Panc1 (cell line): ENCODE data around the gene A4GNT. TPM values are rescaled to one million over a fixed set of nuclear protein-coding genes. Genes with fewer than 3 reads are reported as not detected.
A peak's percentile ranks its signal among the peaks of the same experiment; 100 is the strongest.

ENCODE experiments used
- ATAC-seq: fragments of 200-7000 bp; cut with Tn5 transposase; 2 replicates; pipeline ENCODE4 v1.9.1; 2020; ENCODE audit warnings: mild to moderate bottlenecking, moderate library complexity
- BruUV-seq: library from RNA; stranded (reverse); fragments of 400-500 nt; replicated peaks from 2 replicates; lab custom pipeline; 2021; lab: Mats Ljungman, UMichigan
- CTCF ChIA-PET: fragments of 300-600 bp; sonication (Branson Sonifier 250); formaldehyde crosslinking; loops from one replicate; lab custom pipeline; 2022; ENCODE audit warnings: antibody characterized with exemption; lab: Charles Lee
- POLR2A ChIA-PET: fragments of 300-600 bp; sonication (Branson Sonifier 250); formaldehyde crosslinking; loops from one replicate; lab custom pipeline; 2022; ENCODE audit warnings: antibody characterized with exemption; lab: Charles Lee
- DNase-seq: peaks from one replicate; pipeline ENCODE4 v3.0.0-alpha.2; 2010; ENCODE audit warnings: low read depth, low spot score
- H3K27ac ChIP-seq: 2 replicates; pipeline ENCODE4 v1.5.1; 2011; ENCODE audit warnings: mild to moderate bottlenecking, low read length, inconsistent platforms
- H3K27me3 ChIP-seq: fragments of 200-500 bp; sonication (Bioruptor generic); 2 replicates; pipeline ENCODE4 v1.6.0; 2014; ENCODE audit warnings: low read length, inconsistent platforms; ENCODE audit not compliant: control insufficient read depth, insufficient read depth
- H3K36me3 ChIP-seq: fragments of 200-500 bp; sonication (Bioruptor generic); 2 replicates; pipeline ENCODE4 v1.5.1; 2014; ENCODE audit warnings: inconsistent platforms, mild to moderate bottlenecking, low read length, moderate library complexity; ENCODE audit not compliant: control insufficient read depth, insufficient read depth
- H3K4me1 ChIP-seq: 2 replicates; pipeline ENCODE4 v1.5.1; 2011; ENCODE audit warnings: inconsistent platforms, mild to moderate bottlenecking, low read length, moderate library complexity; ENCODE audit not compliant: control insufficient read depth, insufficient read depth
- H3K4me3 ChIP-seq, 2 experiments: 2 replicates each; pipeline ENCODE4 v1.5.1; 2011 to 2012; ENCODE audit warnings: low read depth in 2 of 2, low read length in 2 of 2, mild to moderate bottlenecking in 2 of 2, inconsistent platforms in 1 of 2, moderate library complexity in 1 of 2
- H3K9me3 ChIP-seq: fragments of 200-500 bp; sonication (Bioruptor generic); 2 replicates; pipeline ENCODE4 v1.5.1; 2014; ENCODE audit warnings: low read depth, mild to moderate bottlenecking, inconsistent platforms, low read length, moderate library complexity; ENCODE audit not compliant: control insufficient read depth, insufficient read depth
- POLR2AphosphoS5 ChIP-seq: IDR thresholded peaks from 2 replicates; pipeline ENCODE4 v1.6.1; 2012; ENCODE audit warnings: mild to moderate bottlenecking, low read depth, low read length, moderate library complexity
- SIN3A ChIP-seq: IDR thresholded peaks from 2 replicates; pipeline ENCODE4 v1.6.1; 2012; ENCODE audit warnings: low read depth, mild to moderate bottlenecking, low read length, moderate library complexity, borderline replicate concordance; ENCODE audit not compliant: insufficient read depth
- TCF7L2 ChIP-seq: IDR thresholded peaks from 2 replicates; pipeline ENCODE4 v1.6.1; 2011; ENCODE audit warnings: mild to moderate bottlenecking, low read depth, low read length, inconsistent platforms
- in situ Hi-C: cut with HindIII; loops from 2 replicates; pipeline ENCODE4 v1.10.0; 2016; ENCODE audit warnings: low sequenced_read_pairs, low pct_unique_long_range_greater_than_20kb
- intact Hi-C: fragments of 100-400 bp; cut with micrococcal nuclease; formaldehyde crosslinking; loops from one replicate; pipeline ENCODE4 v1.10.0; 2022; ENCODE audit not compliant: unreplicated experiment
- total RNA-seq: library from RNA; stranded (reverse); gene quantifications from one replicate; pipeline ENCODE4 v1.2.1, GENCODE V29; 2021; ENCODE audit not compliant: unreplicated experiment
- TF ChIP-seq, protein P1 (sequence below): fragments of 450-650 bp; IDR thresholded peaks from 2 replicates; pipeline ENCODE4 v1.5.1; 2017; ENCODE audit warnings: mild to moderate bottlenecking
- TF ChIP-seq, protein P2 (sequence below), 2 experiments: IDR thresholded peaks; 2 replicates each; pipeline ENCODE4 v1.6.1; 2011 to 2012; ENCODE audit warnings: low read depth in 2 of 2, control low read depth in 1 of 2, low read length in 1 of 2, mild to moderate bottlenecking in 1 of 2, moderate library complexity in 1 of 2; ENCODE audit not compliant: insufficient read depth in 1 of 2

Gene A4GNT
- total RNA-seq, 1 experiment from 2014 or later = not detected

DNA sequence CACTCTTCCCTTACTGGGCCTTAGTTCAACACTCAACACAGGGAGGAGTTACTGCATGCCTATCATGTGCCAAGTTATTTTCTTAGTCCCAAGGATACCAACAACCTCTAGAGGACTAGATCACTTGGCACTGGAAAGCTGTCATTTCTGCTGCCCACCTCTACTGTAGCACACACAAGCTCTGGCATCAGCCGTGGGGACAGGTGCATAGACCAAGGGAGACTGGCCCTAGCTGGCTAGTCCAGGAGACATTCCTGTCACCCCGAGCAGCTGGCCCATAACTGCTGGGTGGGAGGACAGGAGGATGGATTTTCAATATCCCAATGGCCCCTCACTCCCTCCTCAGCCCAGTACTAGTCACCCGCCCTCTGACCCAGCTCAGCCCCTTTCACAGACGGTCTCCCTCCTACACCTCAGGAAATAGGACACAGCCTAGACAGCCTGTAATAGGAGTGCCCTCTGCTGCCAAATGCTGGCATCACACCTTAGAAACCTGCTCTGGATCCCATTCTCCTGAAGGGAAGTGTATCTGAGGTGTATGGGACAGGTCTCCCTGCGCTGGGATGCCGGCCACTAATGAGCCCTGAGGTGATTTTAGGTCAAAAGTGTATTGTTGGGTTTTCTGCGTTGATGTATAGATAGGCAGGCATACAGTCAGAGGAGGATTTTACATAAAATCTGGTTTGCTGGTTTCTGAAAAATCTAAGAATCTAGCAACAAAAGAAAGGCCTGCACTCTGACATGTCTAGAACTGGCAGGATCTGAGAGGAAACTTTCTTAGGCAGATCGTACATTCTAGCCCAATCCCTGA, 13.4 kb downstream of the A4GNT start:
- intact Hi-C loops (loop anchor here (1.0 kb wide), 1 partner anchor 51 kb away; no protein-coding TSS in a partner anchor), in situ Hi-C loops (no loop called here)
- Histone ChIP-seq H3K4me3 (no peak overlapping the region), H3K27ac (no peak overlapping the region), H3K27me3 (no peaks in the 10 kb centered on the region), H3K4me1 (peaks cover 9% of the 10 kb centered on the region), H3K9me3 (no peaks in the 10 kb centered on the region; the same call in 1 of the 2 replicates), H3K36me3 (no peaks in the 10 kb centered on the region; the same call in 1 of the 2 replicates)
- ChIA-PET CTCF (interaction anchor here (0.9 to 1.0 kb wide), 2 partner anchors 48 to 50 kb away, joined by 4 to 7 read pairs; no protein-coding TSS in a partner anchor), POLR2A (interaction anchor here (0.6 kb wide), 1 partner anchor 42 kb away, joined by 5 read pairs; no protein-coding TSS in a partner anchor)
- TF ChIP-seq, protein P1, sequence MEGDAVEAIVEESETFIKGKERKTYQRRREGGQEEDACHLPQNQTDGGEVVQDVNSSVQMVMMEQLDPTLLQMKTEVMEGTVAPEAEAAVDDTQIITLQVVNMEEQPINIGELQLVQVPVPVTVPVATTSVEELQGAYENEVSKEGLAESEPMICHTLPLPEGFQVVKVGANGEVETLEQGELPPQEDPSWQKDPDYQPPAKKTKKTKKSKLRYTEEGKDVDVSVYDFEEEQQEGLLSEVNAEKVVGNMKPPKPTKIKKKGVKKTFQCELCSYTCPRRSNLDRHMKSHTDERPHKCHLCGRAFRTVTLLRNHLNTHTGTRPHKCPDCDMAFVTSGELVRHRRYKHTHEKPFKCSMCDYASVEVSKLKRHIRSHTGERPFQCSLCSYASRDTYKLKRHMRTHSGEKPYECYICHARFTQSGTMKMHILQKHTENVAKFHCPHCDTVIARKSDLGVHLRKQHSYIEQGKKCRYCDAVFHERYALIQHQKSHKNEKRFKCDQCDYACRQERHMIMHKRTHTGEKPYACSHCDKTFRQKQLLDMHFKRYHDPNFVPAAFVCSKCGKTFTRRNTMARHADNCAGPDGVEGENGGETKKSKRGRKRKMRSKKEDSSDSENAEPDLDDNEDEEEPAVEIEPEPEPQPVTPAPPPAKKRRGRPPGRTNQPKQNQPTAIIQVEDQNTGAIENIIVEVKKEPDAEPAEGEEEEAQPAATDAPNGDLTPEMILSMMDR = peak; percentile 96
- no peak for TF ChIP-seq POLR2AphosphoS5
- TF ChIP-seq SIN3A = no peak
- TF ChIP-seq, protein P2, sequence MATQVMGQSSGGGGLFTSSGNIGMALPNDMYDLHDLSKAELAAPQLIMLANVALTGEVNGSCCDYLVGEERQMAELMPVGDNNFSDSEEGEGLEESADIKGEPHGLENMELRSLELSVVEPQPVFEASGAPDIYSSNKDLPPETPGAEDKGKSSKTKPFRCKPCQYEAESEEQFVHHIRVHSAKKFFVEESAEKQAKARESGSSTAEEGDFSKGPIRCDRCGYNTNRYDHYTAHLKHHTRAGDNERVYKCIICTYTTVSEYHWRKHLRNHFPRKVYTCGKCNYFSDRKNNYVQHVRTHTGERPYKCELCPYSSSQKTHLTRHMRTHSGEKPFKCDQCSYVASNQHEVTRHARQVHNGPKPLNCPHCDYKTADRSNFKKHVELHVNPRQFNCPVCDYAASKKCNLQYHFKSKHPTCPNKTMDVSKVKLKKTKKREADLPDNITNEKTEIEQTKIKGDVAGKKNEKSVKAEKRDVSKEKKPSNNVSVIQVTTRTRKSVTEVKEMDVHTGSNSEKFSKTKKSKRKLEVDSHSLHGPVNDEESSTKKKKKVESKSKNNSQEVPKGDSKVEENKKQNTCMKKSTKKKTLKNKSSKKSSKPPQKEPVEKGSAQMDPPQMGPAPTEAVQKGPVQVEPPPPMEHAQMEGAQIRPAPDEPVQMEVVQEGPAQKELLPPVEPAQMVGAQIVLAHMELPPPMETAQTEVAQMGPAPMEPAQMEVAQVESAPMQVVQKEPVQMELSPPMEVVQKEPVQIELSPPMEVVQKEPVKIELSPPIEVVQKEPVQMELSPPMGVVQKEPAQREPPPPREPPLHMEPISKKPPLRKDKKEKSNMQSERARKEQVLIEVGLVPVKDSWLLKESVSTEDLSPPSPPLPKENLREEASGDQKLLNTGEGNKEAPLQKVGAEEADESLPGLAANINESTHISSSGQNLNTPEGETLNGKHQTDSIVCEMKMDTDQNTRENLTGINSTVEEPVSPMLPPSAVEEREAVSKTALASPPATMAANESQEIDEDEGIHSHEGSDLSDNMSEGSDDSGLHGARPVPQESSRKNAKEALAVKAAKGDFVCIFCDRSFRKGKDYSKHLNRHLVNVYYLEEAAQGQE (IDR thresholded peaks at IDR 0.05; ENCODE audit: insufficient read depth in 1 of 2, low read depth in 2 of 2, low read length in 1 of 2) = no peak
- BruUV-seq = no TSS peak
- DNase-seq (peak; percentile 72), ATAC-seq (peak; percentile 80)

DNA sequence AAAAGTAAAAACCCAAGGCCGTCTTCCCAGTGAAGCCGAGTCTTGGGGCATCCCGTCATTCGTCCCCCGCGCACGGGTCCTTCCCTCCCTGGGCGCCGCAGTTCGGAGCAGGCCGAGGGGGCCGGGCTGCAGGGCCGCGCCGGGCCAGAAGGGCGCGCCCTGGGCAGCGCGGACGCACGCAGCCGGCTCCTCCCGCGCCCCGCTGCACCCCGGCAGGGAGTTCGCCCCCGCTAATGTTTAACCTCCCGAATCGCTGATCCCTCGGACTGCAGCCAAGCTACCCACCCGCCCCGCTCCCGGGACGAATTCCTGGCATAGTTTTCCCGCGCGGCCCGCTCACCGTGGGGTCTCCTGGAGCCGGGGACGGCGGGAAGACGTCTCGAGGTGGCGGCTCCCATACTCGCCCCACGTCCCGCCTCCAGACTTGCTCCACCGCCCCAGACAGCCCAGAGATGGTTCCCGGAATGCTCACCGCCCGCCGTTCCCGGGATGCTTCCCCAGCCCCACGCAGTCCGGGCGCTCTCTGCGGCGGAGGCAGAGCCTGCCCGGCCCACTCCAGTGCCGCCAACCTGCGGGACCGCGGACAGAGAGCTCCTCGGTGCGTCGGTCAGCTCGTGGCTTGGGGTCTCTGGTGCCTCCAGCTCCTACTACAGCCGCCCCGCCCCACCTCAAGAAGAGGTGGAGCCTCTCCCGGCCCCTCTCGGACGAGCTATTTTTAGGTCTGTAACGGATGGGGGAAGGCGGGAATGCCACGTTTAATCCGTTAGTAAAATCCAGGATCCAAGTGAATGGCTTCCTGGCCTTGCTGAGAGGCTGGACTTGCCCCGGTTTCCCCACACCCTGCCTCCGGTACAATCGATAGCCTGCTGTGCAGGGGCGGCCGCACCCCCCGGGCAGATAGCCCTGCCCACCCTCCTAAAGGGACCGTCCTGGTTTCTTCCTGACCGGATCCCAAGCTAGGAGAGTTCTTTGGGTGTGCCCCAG, 16.9 kb downstream of the A4GNT start, which contains the start of gene DZIP1L:
Gene DZIP1L (minus strand): TSS at position 621 of the 984 bp plus-strand sequence. CDS start 11,637 bp downstream, outside the sequence.
- POLR2A ChIA-PET = no interaction called here
- Histone ChIP-seq H3K27me3 (no peaks in the 10 kb centered on the region), H3K27ac (peak within 1 kb of the TSS; percentile 89), H3K4me1 (peaks cover 9% of the 10 kb centered on the region), H3K9me3 (no peaks in the 10 kb centered on the region), H3K36me3 (no peaks in the 10 kb centered on the region; the same call in 1 of the 2 replicates), H3K4me3 (peak within 1 kb of the TSS; percentile 72 to 75)
- ATAC-seq (peak; percentile 92), DNase-seq (no peak)
- no peak; the same call in 1 of the 2 replicates for TF ChIP-seq TCF7L2
- peak; percentile 61; the same call in 1 of the 2 replicates for TF ChIP-seq SIN3A
- TF ChIP-seq POLR2AphosphoS5 = no peak; the same call in none of the 2 replicates
- TF ChIP-seq, protein P2 (IDR thresholded peaks at IDR 0.05; ENCODE audit: insufficient read depth in 1 of 2, low read depth in 2 of 2, low read length in 1 of 2) = no peak
- TF ChIP-seq, protein P1 = peak; percentile 92
- intact Hi-C loops (no loop called here), in situ Hi-C loops (no loop called here)
- BruUV-seq = no TSS peak
- CTCF ChIA-PET = interaction anchor here (0.6 kb wide), 1 partner anchor 12 kb away, joined by 5 read pairs; no protein-coding TSS in a partner anchor
